Skeletal muscle cell (primary cell): ENCODE measurements around the gene SLC35G1.

Source experiments
- DNase-seq: peaks from one replicate; pipeline ENCODE4 v3.0.0-alpha.2; 2010; ENCODE audit warnings: low read depth
- H3K4me3 ChIP-seq: 2 replicates; pipeline ENCODE4 v1.5.1; 2011; ENCODE audit warnings: low read depth, mild to moderate bottlenecking, control low read depth, low read length, moderate library complexity

The SLC35G1 gene

GRCh38 chr10:93874309-93875031, 19.3 kb upstream of the SLC35G1 start:
- DNase-seq, result no peak
- no peak overlapping the region for H3K4me3 ChIP-seq

DNA sequence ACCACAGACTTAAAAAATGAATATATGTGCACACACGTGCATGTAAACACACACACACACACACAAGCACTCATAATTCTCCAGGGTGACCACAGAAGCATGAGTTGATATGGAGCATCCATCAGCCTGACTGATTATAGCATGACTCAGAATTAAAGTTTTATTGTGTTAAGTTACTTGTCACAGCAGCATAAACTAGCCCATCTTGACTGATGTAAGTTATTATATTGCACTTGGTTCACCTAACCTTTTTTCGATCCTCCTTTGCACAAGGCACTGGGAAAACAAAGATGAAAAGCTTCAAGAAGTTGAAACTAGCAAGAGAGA, 18.8 kb upstream of the SLC35G1 start:
- no peak for DNase-seq
- no peak overlapping the region for H3K4me3 ChIP-seq

DNA sequence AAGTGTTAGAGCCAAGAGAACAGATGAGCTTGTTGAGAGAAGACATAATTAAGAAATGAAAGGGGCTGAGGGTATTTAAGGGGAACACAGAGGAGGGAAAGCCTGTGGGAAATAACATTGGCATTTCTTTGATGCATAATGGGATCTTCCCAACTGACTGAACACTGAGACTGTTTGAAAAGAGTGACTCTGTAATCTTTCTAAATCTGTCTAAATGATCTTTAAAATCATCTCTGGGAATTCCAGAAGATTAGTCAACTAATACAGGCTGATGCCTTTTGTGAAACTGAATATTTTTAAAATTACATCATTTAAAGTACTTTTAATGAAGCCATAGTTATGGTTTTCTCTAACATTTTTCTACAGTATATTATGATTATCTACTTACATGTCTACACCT, 17.4 kb upstream of the SLC35G1 start:
- no peak for DNase-seq
- no peak overlapping the region for H3K4me3 ChIP-seq

DNA sequence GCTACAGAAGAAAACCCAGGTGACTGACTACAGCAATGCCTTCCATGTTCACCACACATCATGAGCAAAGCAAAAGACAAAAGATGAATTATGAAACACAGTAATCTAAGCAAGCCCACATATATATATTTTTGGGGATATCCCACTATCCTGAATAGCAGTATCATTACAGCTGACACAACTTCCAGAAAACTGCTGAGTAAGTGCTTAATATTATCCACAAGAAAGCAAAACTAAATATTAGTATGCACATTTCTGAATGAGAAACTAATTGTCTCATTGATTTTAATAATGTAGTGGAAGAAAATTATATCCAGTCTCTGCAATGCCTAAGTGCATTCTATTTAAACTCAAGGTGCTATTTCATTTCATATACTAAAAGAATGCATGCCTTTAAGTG, 14.5 kb upstream of the SLC35G1 start:
- DNase-seq, result no peak

GRCh38 chr10:93894516-93895378, 969 bp downstream of the SLC35G1 start:
- no peak for DNase-seq
- H3K4me3 ChIP-seq, result peak overlapping the region; percentile 73

More for the DNA sequence above, 14.5 kb upstream of the SLC35G1 start:
- H3K4me3 ChIP-seq, result no peak overlapping the region

DNA sequence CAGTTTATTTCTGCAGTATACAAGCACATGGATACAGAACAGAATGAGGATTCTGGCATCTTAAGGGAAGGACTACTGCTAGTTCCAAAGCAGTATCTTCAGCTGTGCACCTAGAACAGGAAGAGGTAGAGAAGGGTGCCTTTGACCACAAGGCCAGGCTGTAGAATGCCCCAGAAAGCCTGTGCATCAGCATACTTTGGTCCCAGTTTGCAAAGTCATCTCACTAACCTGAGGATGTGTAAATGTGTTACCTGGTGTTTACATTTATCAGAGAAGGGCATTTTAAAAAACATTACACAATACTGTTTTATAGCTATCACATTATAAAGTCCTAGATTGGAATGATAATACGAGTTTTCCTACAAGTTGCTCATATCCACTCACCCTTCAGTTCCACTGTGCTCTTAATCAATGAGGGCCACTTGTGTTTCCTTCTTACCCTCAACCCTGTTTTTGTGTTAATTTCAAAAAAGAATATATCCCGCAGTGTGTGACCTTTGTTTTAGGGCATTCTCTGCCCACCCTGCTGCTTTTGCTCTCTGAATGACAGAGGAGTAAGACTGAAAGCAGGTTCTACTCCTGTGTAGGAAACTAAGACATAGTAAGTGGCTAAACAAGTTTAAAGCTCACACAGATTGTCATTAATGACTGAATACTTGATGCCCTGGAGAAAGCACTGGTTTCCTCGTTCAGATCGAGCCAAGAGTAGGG, 3.4 kb downstream of the SLC35G1 start:
- DNase-seq, result no peak
- H3K4me3 ChIP-seq, result no peak overlapping the region

- H3K4me3 ChIP-seq, result no peak overlapping the region
- no peak for DNase-seq
Observed at GRCh38 chr10:93899109-93899508, 5.3 kb downstream of the SLC35G1 start.

DNA sequence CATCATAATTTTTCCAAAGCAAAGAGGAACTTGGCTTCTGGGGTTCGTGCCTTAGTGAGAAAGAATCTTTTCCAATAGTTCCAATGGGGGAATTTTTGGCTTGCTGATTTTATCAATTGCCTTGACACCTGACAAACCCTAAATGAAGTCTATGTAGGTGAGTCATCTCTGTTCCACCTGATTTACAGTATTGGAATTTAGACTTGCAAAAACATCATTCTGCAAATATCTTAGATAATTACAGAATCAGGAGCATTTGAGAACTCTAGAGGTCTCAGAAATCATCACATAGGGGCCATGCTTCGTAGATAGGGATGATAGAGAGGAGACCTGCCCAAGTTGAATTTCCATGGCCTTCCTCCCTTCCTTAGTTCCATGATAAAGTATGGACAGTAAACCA, 9.3 kb downstream of the SLC35G1 start:
- H3K4me3 ChIP-seq, result no peak overlapping the region

GRCh38 chr10:93904901-93905300, 11.1 kb downstream of the SLC35G1 start:
- DNase-seq, result no peak
- no peak overlapping the region for H3K4me3 ChIP-seq

More for the DNA sequence above, 9.3 kb downstream of the SLC35G1 start:
- DNase-seq, result no peak

DNA sequence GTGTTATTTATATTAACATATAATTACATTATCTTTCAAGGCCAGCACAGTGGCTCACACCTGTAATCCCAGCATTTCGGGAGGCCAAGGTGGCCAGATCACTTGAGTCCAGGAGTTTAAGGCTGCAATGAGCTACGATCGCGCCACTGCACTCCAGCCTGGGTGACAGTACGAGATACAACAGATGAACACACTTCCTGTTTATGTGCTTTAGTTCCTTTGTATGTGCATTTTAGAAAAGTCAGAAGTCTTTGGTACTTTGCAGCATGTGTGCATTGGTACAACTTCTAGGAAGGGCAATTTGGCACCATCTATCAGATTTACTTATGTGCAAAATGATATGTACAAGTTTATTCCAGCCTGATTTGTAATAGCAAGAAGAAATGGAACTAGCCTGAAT, 13.3 kb downstream of the SLC35G1 start:
- no peak for DNase-seq

DNA sequence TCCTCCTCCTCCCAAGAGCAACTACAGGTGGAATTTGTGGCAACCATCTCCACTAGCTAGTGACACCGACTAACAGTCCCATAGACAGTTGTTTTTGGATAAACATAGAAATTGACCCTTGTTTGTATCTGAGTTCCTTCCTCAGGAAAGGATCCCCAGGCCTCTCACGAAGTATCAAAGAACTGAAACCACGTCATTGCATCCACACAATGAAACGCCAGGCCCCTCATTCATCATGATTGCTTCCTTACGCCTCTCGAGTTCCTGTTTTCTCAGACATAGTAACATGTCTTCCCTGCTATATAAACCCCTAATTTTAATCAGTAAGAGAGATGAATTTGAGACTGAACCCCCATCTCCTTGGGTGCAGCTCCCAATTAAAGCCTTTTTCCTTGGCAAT, 18.1 kb downstream of the SLC35G1 start:
- no peak overlapping the region for H3K4me3 ChIP-seq
- DNase-seq, result no peak

More for the DNA sequence above, 13.3 kb downstream of the SLC35G1 start:
- no peak overlapping the region for H3K4me3 ChIP-seq

DNA sequence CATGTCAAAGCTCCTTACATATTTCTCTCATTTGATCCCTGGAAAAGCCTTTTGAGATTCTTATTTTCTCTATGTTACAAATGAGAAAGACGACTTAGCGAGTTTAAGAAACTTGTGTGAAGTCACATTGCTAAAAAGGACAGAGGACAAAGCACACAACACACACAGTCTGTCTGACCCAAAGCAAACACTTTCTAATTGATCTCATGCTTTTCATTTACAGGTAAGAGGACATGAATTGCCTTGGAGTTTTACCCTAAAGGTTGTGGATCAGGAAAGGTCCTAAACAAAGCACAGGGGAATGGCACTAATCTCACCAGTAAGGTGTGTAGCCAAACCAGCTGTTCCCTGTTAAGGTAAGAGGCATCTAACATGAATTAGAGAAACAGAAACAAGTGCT, 18.7 kb downstream of the SLC35G1 start:
- no peak overlapping the region for H3K4me3 ChIP-seq
- DNase-seq, result no peak

DNA sequence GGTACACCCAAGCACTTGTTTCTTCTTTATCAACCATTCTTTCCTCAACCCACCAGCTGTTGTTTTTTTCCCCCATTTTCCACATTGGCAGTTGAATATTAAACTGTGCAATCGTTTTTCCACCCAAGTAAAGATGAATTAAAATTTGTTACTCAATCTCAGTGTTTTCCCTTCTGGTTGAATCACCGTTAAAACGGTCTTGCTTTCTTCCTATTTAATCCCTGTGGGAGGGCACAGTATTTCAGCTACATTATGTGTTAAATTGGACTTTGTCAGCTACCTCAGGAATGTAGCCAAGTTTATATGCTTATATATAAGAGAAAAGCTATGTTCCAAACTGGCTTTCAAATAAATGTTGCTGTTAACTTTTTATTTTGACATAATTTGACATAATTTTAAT, 19.9 kb downstream of the SLC35G1 start:
- DNase-seq, result no peak
- no peak overlapping the region for H3K4me3 ChIP-seq

DNA sequence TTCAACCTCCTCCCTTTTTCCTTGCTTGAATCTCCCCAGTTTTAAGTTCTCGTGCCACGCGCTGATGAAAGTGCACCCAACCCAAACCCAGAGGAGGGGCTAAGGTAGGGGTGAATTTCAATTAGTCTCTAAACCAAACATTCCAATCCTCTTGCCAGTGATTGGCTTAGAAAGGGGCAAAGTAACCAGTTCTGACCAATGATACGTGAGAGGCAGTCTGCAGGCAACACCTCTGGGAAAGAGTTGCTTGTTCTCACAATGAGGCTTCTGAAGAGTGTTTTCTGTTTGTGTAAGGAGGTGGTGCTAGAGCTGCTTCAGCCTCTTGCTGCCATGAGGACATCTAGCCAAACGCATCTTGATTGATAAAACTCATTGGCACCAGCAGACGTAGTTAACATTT, 21.8 kb downstream of the SLC35G1 start:
- DNase-seq, result no peak
- H3K4me3 ChIP-seq, result no peak overlapping the region

DNA sequence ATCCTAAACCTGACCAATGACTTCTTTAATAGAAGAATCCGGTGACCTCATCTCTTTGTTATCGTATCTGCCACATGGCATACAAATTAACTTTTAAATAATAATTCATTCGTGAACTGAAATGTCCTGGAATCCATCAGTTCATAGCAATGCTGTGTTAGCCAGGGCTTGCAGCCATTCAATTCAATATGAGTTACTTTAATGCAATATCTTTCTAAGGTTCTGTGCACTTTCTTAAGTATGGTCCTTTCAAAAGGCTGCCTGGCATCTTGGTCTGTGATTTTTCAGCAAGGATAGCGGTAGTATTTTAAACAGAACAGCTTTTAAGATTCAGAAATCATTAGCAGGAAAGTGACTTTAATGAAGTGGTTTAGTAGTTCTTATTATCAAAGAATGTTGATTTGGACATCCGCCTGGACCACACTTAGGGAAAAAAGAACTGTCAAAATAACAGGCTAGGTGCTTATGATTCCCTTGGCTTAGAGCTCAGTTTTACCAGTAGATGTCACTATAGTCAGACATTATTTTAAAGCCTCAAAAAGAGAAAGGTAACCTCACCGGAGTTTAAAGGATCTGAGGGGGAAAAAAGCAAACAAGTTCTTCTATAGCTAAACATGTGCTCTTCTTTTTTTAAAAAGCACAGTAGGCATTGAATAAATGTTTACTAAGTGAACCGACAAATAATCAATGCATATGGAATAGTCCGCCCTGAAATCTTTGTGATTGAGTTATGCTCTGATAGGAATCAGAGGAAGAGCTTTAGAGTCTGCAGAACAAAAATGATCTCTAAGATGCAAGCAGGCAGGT, 22.7 kb downstream of the SLC35G1 start:
- DNase-seq, result no peak

GRCh38 chr10:93917064-93917391, 23.2 kb downstream of the SLC35G1 start:
- no peak for DNase-seq
- no peak overlapping the region for H3K4me3 ChIP-seq

More for the DNA sequence above, 22.7 kb downstream of the SLC35G1 start:
- no peak overlapping the region for H3K4me3 ChIP-seq

DNA sequence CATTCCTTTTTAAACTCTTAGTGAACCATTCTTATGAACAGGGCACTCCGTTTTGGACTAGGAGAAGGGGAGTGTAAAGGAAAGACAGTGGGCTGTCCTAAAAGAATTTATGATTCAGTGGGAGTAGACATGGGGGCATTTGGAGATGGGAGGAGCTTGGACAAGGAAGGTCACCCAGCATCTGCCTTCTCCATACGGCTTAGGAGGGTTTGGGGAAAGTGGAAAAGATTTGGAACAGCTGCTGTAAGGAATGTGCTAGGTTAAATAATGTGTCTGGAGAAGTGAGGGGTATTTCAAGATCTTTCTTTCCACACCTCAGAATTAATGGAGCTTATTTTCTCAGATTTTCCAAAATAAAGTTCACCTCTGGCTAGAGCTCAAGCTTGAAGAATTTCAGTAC, 24.0 kb downstream of the SLC35G1 start:
- no peak for DNase-seq
- no peak overlapping the region for H3K4me3 ChIP-seq

GRCh38 chr10:93921338-93921737, 27.6 kb downstream of the SLC35G1 start:
- no peak for DNase-seq

DNA sequence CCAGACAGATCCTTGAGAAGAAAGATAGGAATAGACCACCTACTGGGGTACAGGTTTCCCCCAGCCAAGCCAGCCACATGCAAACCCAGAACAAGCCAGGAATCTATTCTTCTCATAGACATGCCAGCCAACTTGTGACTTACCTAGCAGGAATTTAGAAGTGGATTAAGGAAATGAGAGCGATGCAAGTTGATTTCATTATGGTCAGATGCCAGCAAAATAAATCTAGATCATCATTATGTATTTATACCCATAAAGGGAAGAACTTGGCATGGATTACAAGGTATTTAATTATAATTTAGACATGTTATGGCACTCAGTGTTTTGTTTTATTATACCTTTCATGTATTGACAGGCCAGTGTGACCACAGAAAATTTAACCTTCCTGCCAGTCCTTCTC, 32.8 kb downstream of the SLC35G1 start:
- DNase-seq, result no peak
- no peak overlapping the region for H3K4me3 ChIP-seq

More at GRCh38 chr10:93921338-93921737, 27.6 kb downstream of the SLC35G1 start:
- H3K4me3 ChIP-seq, result no peak overlapping the region

- DNase-seq, result no peak
Observed at GRCh38 chr10:93938140-93938539, 44.4 kb downstream of the SLC35G1 start.

More at GRCh38 chr10:93938140-93938539, 44.4 kb downstream of the SLC35G1 start:
- no peak overlapping the region for H3K4me3 ChIP-seq
